ENCODE results near the gene SERPINH1. TPM values are rescaled to one million over a fixed set of nuclear protein-coding genes. Genes with fewer than 3 reads are reported as not detected.
"Not testable (repeated sequence)": the region's sequence is repeated elsewhere in the genome, so short reads cannot be mapped to it uniquely, and the experiment has no call there.

Gene SERPINH1
- total RNA-seq, 1 donor from 2014 or later = 141 TPM

- no peak for DNase-seq (ENCODE audit: low spot score)
Measured at GRCh38 chr11:75574698-75575602, 12.9 kb downstream of the SERPINH1 start.

- DNase-seq (ENCODE audit: low spot score) = no peak
Measured at GRCh38 chr11:75576017-75576416, 14.0 kb downstream of the SERPINH1 start.

- DNase-seq (ENCODE audit: low spot score) = peak; percentile 82
Measured at GRCh38 chr11:75576499-75576918, 14.5 kb downstream of the SERPINH1 start.

GRCh38 chr11:75577207-75577606 is 15.2 kb downstream of the SERPINH1 start:
- DNase-seq (ENCODE audit: low spot score) = no peak

GRCh38 chr11:75578977-75579376 is 16.9 kb downstream of the SERPINH1 start:
- no peak for DNase-seq (ENCODE audit: low spot score)

GRCh38 chr11:75579841-75580240 is 17.8 kb downstream of the SERPINH1 start:
- DNase-seq (ENCODE audit: low spot score) = no peak

GRCh38 chr11:75582506-75582894 is 20.4 kb downstream of the SERPINH1 start:
- DNase-seq (ENCODE audit: low spot score) = no peak

GRCh38 chr11:75582895-75583717 is 21.1 kb downstream of the SERPINH1 start:
- peak; percentile 59 for DNase-seq (ENCODE audit: low spot score)

GRCh38 chr11:75583718-75584658 is 21.9 kb downstream of the SERPINH1 start:
- DNase-seq (ENCODE audit: low spot score) = peak; percentile 58

- DNase-seq (ENCODE audit: low spot score) = not testable (repeated sequence)
Measured at GRCh38 chr11:75584659-75585292, 22.7 kb downstream of the SERPINH1 start.

GRCh38 chr11:75585293-75585670 is 23.2 kb downstream of the SERPINH1 start:
- DNase-seq (ENCODE audit: low spot score) = no peak

- DNase-seq (ENCODE audit: low spot score) = no peak
Measured at GRCh38 chr11:75586395-75586794, 24.3 kb downstream of the SERPINH1 start.

GRCh38 chr11:75588051-75588481 is 26.0 kb downstream of the SERPINH1 start:
- peak; percentile 85 for DNase-seq (ENCODE audit: low spot score)

GRCh38 chr11:75589051-75589450 is 27.0 kb downstream of the SERPINH1 start:
- DNase-seq (ENCODE audit: low spot score) = no peak

GRCh38 chr11:75589933-75590332 is 27.9 kb downstream of the SERPINH1 start:
- no peak for DNase-seq (ENCODE audit: low spot score)

GRCh38 chr11:75591371-75591770 is 29.3 kb downstream of the SERPINH1 start:
- DNase-seq (ENCODE audit: low spot score) = no peak

GRCh38 chr11:75591966-75592365 is 29.9 kb downstream of the SERPINH1 start:
- no peak for DNase-seq (ENCODE audit: low spot score)

GRCh38 chr11:75592715-75593114 is 30.7 kb downstream of the SERPINH1 start:
- DNase-seq (ENCODE audit: low spot score) = no peak

GRCh38 chr11:75593286-75593915 is 31.3 kb downstream of the SERPINH1 start:
- no peak for DNase-seq (ENCODE audit: low spot score)

GRCh38 chr11:75594211-75594610 is 32.2 kb downstream of the SERPINH1 start:
- DNase-seq (ENCODE audit: low spot score) = no peak
